Stimulated activated CD8-positive, alpha-beta memory T cell treated with anti-CD3 and anti-CD28 coated beads, Interleukin-7, amount 100 ng/mL, for 1 hour (primary cell): Measurements from ENCODE around the gene PM20D1.

Experiments
- DNase-seq, 2 donors: peaks; one replicate each; pipeline ENCODE4 v3.0.0-alpha.2; 2020; ENCODE audit warnings: low read depth in 2 of 2

Gene PM20D1

DNA sequence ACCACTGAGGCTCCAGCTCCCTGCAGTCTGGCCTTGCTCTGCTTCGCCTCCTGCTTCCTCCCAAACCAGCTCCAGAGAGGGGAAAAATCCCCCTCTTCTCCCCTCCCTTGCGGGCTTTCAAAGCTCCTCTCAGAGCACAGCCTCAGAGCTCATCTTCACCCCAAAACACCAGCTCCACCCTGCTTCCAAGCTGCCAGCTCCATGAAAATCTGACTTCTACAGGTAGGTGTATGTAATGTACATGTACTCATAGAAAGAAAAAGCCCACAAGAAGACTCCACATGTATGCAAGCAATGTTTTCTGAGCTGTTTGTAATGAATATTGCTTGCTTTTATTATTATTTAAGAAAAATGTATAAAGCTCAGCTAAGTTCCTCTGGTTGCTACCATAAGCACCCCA is 45.3 kb downstream of the PM20D1 start:
- DNase-seq, result no peak

DNA sequence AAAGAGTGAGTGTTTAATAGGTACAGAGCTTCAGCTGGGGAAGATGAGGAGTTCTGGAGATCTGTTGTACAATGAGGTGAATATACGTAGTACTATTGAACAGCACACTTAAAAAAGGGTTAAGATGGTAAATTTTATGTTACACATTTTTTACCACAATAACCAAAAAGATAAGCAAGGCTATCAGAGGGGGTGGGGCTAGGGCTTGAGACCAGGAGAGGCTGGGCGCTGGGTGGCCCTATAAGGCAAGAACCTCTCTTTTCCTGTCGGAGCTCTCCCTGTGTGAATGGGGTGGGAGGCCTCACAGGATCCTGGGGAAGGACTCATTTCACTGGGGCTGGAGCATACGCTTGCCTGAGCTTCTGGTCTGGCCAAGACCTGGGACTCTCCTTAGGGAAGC is 45.9 kb downstream of the PM20D1 start:
- no peak for DNase-seq

DNA sequence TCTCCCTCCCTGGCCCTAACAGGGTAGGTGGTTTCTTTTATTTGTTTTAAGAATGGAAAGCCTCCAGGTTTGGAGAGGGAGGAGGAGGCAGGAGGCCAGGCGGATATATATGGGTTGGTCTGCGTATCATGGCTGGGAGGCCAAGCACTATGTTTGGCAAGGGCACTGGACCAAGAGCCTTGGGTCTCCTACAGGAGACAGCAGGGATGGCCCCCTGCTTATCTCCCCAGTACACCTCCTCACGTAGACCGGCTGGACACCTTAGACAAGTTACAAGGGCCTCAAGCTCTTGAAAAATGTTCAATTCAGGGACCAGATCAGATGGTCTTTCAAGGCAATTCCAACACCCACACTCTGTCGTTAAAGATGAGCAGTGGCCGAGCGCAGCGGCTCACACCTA is 47.9 kb downstream of the PM20D1 start:
- no peak for DNase-seq

DNA sequence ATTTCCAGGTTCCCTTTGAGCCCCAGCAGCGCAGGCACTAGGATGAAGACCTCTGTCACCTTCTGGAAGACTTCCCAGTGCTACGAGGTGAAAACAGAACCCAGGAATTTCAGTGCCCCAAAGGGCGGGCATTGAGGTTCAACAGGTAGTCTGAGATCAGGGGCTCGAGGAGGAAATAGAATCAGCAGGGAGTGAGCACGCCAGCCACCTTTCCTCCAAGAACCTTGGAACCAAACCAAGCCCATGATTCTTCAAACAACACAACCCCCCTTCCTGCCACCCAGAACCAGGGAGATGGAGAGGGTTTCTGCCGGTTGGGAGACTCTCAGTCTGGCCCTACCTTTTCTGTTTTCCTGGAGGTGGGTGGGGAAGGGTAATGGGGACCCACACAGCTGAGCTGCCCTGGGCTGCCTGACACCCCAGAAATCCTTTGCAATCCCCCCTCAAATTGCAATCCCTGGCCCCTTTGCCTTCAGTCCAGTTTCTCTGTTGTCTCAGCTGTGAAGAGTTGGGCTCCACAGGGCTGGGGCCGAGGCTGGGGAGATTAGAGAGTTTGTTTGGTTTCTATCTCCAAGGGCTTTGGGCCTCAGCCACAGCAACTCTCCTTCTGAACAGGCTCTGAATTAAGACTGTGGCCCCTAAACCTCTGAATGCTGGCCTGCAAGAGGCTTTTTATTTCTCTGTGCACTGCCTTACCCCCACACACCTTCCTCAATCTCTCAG is 48.8 kb downstream of the PM20D1 start:
- DNase-seq, result no peak

DNA sequence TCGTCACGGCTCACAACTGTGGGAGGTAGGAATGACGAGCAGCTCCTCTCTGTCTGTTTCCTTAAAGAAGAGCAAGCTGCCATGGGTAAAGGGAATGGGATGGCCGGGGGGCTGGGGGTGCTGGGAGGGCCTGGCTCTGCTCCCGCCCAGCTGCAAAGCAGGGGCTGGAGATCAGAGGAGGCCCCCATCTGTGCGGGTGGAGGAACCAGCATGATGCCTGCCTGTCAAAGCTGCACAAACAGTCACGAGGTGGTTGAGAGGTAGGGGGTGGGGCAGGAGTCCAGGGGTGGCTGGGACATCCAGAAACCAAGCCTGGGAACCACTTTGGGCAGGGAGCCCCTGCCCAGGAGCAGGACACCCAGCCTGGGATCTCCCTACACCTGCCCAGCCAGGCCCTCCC is 49.5 kb downstream of the PM20D1 start:
- no peak for DNase-seq

DNA sequence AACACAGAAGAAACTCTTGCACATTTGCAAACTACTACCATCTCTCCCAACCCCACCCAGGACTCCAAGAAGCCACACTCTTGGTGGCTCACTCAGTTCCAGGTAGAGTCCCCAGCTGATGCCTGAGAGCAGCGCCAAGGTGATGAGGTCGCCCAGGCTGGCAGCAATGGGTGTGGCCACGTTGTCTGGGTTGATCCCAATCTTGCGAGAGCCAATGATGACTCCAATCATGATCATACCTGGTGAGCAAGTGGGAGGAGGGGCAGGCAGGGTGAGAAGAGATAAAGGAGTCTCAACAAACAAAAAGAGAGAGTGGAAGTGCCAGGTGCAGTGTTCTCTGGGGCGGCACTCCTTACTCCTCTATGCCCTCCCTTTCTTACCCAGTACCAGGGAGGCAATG is 51.4 kb downstream of the PM20D1 start:
- no peak for DNase-seq

DNA sequence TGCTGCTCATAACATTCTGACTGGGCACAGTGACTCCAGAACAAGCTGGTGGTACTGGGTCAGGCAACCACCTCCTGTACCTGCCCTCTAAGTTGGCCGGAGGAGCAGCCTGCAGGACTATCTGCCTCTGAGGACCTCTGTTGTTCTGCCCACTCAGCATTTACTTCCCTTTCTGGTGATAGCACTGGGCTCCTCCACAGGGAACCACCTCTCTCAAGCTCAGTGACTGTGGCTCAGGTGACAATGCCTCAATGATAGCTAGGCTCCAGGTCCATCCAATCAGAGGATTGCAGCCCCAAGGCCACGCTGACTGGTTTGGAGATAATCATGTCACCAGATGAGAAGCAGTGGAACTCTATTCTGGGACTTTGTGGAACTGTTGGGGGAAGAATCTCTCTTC is 52.8 kb downstream of the PM20D1 start:
- DNase-seq, result no peak

DNA sequence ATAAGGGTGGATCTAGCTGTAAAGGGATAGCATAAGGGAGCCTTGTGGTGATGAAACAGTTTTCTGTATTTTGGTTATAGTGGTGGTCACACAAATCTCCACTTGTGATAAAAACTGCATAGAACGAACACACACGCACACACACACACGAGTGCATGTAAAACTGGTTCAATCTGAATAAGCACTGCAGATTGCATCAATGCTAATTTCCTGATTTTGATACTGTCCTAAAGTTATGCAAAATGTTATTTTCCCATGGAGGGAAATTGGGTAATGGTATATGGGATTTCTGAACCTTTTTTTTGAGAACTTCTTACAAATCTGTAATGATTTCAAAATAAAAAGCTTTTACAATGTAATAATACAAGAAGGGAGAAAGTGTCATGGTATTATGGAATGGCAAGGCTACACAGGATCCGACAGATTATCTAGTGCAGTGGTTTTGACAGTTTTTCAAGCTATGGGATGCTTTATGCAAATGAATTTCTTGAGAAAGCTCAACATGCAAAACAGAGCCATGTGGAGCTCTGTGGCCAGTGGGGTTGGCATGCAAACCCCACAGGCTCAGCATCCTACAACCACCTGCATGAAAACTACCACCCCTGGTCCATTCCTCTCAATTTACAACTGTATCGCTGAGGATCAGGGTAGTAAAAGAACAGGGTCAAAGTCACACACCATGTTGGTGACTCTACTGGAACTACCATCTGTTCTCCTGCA is 55.8 kb downstream of the PM20D1 start:
- DNase-seq, result no peak

DNA sequence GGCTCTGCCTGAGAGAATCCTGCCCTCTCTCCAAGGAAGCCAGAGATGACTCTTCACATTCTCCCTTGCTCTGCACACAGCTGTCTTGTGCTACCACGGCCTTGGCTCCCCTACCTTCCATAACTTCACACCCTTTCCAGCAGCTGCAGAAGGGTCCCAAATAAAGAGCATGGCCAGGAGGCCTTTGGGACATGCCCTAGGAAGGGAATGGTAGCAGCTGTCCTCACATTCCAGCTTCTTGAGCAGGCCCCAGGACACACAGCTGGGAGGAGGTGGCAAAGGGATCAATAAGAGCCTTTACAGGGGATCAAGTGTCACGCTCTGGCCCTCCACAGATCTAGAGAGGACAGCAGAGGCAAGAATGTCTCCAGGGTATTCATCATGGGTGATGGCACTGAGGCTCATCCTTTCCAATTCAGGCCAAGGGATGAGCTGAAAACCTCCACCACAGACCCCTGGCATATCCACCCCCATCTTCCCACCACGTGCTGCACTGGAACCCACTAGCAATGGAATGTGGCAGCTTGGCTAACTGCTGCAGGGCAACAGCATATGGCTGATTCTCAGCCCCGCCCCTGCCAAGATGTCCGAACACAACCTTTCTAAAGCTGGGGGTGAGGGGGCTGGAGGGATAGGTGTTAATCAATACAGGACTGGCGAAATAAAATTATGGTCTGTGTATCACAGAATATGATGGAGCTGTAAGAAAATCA is 56.8 kb downstream of the PM20D1 start:
- no peak for DNase-seq

DNA sequence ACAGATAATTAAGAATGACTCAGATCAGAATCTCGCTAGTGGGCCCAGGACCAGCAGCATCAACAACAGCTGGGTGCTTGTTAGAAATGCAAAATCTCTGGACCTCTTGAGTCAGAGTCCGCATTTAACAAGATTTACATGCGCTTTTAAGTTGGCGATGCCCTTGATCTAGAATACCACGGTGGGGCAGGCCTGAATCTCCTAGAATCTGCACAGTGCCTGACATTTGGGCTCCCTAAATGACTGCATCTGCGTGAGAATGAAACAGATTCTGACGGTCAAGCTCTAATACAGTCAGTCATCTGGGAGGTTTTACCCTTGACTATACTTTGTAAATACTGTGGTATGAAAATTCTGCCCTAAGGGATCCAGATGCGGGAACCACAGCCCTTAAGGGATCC is 57.5 kb downstream of the PM20D1 start:
- no peak for DNase-seq

DNA sequence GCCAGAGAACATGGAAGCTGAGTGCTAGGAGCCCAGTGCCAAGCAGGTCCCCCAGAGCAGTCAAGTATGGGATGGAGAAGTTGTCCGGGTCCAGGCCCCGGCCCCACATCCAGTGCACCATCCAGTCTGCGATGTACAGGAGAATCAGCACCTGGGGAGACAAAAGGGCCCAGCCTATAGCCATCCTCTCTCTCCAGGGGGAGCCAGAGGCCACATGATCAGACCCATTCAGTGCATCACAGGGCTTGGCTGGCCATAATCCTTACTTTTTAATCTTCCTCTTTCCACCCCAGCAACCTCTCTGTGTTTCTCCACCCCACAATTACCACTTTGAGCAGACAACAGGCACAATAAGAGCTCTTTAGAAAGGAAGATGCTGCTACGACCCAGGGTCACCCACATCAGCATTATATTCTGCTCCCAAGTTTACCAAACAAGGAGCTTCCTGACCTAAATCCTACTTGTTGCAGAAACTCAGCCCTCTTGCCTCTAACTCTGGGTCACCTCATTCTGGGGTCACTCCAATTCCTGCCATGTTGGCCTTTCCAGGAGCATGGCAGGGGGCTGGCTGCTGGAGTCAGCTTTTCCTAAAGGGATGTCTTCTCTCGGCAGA is 58.3 kb downstream of the PM20D1 start:
- DNase-seq, result peak in 1 of 2 donors; percentile 31

DNA sequence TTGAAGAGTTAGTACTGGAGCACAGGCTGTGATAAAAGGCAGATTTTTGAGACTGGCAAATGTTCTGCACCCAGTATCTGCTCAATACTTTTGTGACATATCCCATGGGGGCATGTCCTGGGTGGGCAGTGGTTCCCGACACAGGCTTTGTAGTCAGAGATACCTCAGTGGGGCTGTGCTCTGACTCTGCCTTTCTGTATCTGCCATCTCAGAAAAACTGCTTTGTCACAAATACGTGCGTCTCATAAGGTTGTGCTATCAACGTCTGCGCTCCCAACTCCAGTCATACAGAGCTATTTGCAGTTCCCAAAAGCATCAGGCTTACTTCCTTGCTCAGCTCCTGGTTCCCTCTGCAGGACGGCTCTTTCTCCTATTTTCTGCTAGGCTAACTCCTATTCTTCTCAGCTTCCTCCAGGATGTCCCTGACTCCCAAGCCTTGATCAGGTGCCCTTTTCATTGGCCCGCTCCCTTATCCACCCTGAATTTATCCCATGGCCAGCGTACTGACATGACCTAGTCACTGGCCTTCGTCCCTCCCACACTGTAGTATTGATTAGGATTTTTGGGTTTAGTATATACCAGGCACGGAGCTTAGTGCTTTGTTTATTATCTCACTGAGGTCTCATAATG is 62.5 kb downstream of the PM20D1 start:
- DNase-seq, result no peak

DNA sequence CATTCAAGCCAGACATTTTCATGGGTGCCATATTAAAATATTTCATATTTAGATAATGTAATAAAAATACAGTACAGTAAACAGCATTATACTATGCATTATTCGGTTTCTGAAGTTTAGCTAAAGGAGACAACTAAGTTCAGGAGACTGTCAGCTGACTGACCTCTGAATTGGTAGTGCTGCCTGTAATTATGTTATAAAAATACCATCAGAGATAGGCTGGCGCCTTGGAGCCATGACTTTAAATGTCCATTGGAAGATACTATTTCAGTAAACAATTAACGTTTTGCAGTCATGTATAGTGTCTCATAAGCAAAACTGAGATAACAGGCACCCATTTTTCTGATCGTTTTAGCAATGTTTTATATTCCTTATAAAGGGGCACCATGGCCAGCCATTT is 63.3 kb downstream of the PM20D1 start:
- DNase-seq, result no peak

DNA sequence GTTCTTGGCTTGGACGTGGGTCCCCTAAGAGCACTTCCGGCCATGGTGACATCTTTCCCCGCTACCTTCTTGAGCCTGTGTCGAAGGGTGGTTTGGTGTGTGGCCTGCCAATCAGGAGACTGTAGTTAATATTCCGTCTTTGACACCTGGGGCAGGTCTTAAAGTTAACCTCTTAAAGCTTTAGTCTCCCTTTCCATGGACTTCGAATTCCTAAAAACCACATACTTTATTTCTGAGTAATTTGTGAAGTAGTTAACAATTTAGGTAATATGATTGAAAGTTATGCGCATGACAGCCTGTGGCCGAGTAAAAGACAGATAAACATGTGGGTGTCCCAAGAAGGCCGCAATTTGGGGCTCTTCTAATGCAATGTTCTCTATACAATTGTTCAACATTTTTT is 64.5 kb downstream of the PM20D1 start:
- no peak for DNase-seq

DNA sequence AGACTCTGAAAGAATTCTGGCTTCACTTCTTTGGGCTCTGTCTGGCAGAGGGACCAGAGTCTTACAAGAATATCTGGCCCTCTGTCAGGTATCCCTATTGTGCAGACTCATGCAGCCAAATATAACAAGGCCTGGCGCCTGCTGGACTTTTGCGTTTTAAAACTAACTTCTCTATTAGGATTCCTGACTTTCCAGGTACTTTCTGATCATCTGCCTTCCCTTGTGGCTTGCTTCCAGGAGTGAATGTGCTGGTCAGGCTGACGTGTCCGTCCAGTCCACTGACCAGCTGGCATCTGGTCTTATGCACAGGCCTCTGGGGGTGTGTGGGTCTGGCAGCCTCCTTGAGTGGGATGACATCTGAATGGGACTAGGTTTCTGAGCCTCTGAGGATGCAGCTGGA is 66.0 kb downstream of the PM20D1 start:
- no peak for DNase-seq

DNA sequence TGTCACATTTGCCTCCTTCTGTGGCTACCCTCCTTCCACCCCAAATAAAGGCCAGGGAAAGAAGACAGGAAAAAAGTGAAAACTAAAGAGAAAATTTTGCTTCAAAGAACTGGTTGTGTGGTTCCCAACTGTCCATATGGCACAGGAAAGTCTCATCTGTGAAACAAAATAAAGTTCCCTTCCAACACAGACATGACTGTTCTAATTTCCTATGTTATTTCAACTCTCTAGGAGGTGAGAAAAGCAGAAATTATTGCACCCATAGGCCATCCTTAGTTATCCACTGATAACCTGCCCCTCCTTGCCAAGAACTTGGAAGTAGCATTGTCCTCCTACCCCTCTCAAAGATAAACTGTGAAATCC is 66.5 kb downstream of the PM20D1 start:
- DNase-seq, result no peak

DNA sequence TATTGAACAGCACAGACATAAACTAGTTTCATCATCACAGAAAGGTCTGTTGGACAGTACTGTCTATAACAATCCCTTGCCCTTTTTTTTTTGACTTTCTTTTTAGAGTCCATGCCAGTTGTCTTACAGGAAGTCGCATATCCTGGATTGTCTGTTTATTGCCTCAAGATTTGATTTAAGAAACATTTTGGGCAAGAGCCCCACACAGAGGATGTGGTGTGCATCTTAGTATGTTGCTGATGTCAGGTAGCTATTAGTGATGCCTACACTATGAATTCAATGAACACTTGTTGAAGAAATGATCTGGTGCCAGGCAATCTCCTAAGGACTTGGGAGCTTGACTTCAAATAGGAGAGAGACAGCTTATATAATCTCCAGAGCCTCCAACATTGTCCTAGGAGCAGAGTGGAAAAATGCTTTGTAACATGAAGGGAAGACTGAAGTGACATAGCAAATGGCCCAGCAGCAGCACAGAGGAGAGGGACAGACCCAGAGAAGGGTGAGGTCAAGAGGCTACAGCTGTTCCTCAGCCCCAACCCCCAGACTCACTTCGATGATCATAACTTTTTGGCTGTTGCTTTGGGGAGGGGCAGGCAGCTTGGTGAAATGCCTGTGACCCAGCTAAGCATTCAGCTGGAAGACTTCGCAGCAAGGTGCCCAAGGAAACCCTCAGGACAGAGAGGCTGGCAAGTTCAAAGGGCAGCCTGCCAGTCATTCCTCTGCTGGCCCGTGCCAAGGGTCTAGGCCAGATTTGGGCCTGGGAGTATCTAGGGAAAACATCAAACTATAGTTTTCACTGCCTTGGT is 67.1 kb downstream of the PM20D1 start:
- no peak for DNase-seq

DNA sequence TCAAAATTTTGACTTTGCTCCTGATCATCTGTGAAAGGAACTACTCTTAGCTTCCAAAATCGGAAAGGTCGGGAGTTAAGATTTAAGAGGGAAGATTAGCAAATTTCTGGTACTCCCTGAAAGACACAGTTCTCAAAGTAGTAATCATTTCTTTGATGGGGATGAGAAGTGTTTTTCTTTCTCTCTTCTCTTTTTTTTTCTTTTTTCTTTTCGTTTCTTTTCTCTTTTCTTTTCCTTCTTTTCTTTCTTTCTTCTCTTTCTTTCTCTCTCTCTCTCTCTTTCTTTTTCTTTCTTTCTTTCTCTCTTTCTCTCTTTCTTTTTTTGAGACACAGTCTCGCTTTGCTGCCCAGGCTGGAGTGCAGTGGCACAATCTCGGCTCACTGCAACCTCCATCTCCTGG is 69.6 kb downstream of the PM20D1 start:
- no peak for DNase-seq
